HepG2 (cell line): Measurements from ENCODE around the gene IER2. TPM values are rescaled to one million over a fixed set of nuclear protein-coding genes. Genes with fewer than 3 reads are reported as not detected.

Experiments
- ATAC-seq: fragments of 200-7000 bp; cut with Tn5 transposase; 3 replicates; pipeline ENCODE4 v1.9.1; 2020; ENCODE audit warnings: mild to moderate bottlenecking, moderate library complexity
- BruUV-seq: library from RNA; stranded (reverse); fragments of 400-500 nt; replicated peaks from 2 replicates; lab custom pipeline; 2021; lab: Mats Ljungman, UMichigan
- CTCF ChIA-PET: fragments of 300-600 bp; formaldehyde crosslinking; extraction: SDS; loops from one replicate; lab custom pipeline; 2021; ENCODE audit warnings: low total read pairs, inconsistent platforms, low intra/inter-chr PET ratio; lab: Yijun Ruan, JAX
- POLR2A ChIA-PET: fragments of 350-600 bp; sonication (Branson Sonifier 250); formaldehyde crosslinking; loops from one replicate; lab custom pipeline; 2020; ENCODE audit warnings: antibody characterized with exemption, inconsistent platforms; lab: Yijun Ruan, JAX
- DNase-seq: peaks from one replicate; pipeline ENCODE4 v3.0.0-alpha.2; 2015; ENCODE audit warnings: low spot score
- FAIRE-seq: peaks from 3 replicates; lab custom pipeline; 2011; peaks lifted over from hg19 to GRCh38; lab: Jason Lieb, UNC
- H2AFZ ChIP-seq: one replicate; pipeline ENCODE4 v1.6.1; 2011; ENCODE audit warnings: low read length, inconsistent platforms
- H3K27ac ChIP-seq: fragments of 300-600 bp; 3 replicates; pipeline ENCODE4 v1.8.0; 2011; ENCODE audit warnings: mixed run types, mild to moderate bottlenecking, mixed read lengths, low read length, inconsistent platforms; ENCODE audit not compliant: insufficient read depth; ENCODE audit errors: extremely low read length
- H3K27me3 ChIP-seq, 2 experiments: fragments of 200-600 bp in 1 of 2; 2 replicates in 1 of 2; 3 replicates in 1 of 2; pipeline versions ENCODE4 v1.6.0 to v1.8.0; 2011; ENCODE audit warnings: low read length in 2 of 2, mild to moderate bottlenecking in 2 of 2, moderate library complexity in 2 of 2, inconsistent platforms in 1 of 2; ENCODE audit not compliant: insufficient read depth in 2 of 2, control insufficient read depth in 1 of 2
- H3K36me3 ChIP-seq, 2 experiments: fragments of 200-600 bp in 1 of 2; replicated peaks in 1 of 2; 2 replicates in 1 of 2; 3 replicates in 1 of 2; pipeline versions ENCODE4 v1.5.1 to v1.8.0; 2011; ENCODE audit warnings: low read length in 2 of 2, inconsistent platforms in 1 of 2; ENCODE audit not compliant: insufficient read depth in 2 of 2, control insufficient read depth in 1 of 2
- H3K4me1 ChIP-seq: 2 replicates; pipeline ENCODE4 v1.5.1; 2012; ENCODE audit warnings: low read length, inconsistent platforms; ENCODE audit not compliant: insufficient read depth
- H3K4me2 ChIP-seq: 2 replicates; pipeline ENCODE4 v1.6.0; 2011; ENCODE audit warnings: low read depth, low read length, inconsistent platforms
- H3K4me3 ChIP-seq, 3 experiments: fragments of 200-600 bp in 1 of 3; sonication (generic), shearing (Covaris generic) in 1 of 3; replicated peaks in 1 of 3; 2 replicates each; pipeline ENCODE4 v1.5.1; 2011 to 2016; ENCODE audit warnings: low read length in 3 of 3, inconsistent platforms in 2 of 3, low read depth in 2 of 3, mild to moderate bottlenecking in 2 of 3, control low read depth in 1 of 3, mixed read lengths in 1 of 3; ENCODE audit not compliant: insufficient read depth in 1 of 3
- H3K79me2 ChIP-seq: one replicate; pipeline ENCODE4 v1.6.1; 2011; ENCODE audit warnings: low read length, inconsistent platforms; ENCODE audit not compliant: insufficient read depth
- H3K9ac ChIP-seq: 2 replicates; pipeline ENCODE4 v1.6.0; 2011; ENCODE audit warnings: mild to moderate bottlenecking, low read depth, low read length, inconsistent platforms; ENCODE audit not compliant: insufficient read depth
- H3K9me3 ChIP-seq: 2 replicates; pipeline ENCODE4 v1.5.1; 2012; ENCODE audit warnings: mild to moderate bottlenecking, low read length
- H4K20me1 ChIP-seq: 2 replicates; pipeline ENCODE4 v1.6.0; 2011; ENCODE audit warnings: inconsistent platforms, mild to moderate bottlenecking, low read length, moderate library complexity; ENCODE audit not compliant: insufficient read depth
- MED13 ChIP-seq: sonication (generic); formaldehyde crosslinking; IDR thresholded peaks from 2 replicates; pipeline ENCODE4 v1.5.0; 2020; ENCODE audit warnings: missing genetic modification reagents
- STAG1 ChIP-seq: sonication (generic); formaldehyde crosslinking; IDR thresholded peaks from 2 replicates; pipeline ENCODE4 v1.4.0; 2020; ENCODE audit warnings: missing genetic modification reagents
- WGBS: methylation state at CpG from one replicate; pipeline ENCODE4 v1.1.6; 2017; ENCODE audit warnings: low lambda C conversion rate; 5-methylcytosine and 5-hydroxymethylcytosine counted together
- in situ Hi-C: cut with HindIII; loops from 2 replicates; pipeline ENCODE4 v1.10.0; 2017; ENCODE audit warnings: low pct_unique_long_range_greater_than_20kb; ENCODE audit not compliant: extremely low pct_ligation_motif_present
- intact Hi-C: fragments of 100-400 bp; cut with micrococcal nuclease; formaldehyde crosslinking; loops from one replicate; pipeline ENCODE4 v1.10.0; 2022; ENCODE audit not compliant: unreplicated experiment
- polyA plus RNA-seq, 8 experiments: library from polyadenylated mRNA; depleted of rRNA in 3 of 8; stranded (reverse) in 7 of 8; unstranded in 1 of 8; fragments of >200 nt; fragmentation: Illumina TruSeq in 4 of 8; extraction: Trizol in 4 of 8; gene quantifications; 2 replicates each; pipeline versions ENCODE4 v1.2.1 to v1.2.3, GENCODE V29; 2011 to 2016; ENCODE audit warnings: low read depth in 4 of 8, missing spikeins in 1 of 8, mixed read lengths in 1 of 8; ENCODE audit not compliant: insufficient read depth in 1 of 8
- total RNA-seq, 5 experiments: library from RNA; depleted of rRNA; stranded (reverse); fragments of >200 nt; fragmentation: Illumina TruSeq; extraction: Trizol; gene quantifications; 2 replicates each; pipeline ENCODE4 v1.2.3, GENCODE V29; 2016; ENCODE audit warnings: low read depth in 1 of 5
- TF ChIP-seq, protein P1 (sequence below): sonication (generic); formaldehyde crosslinking; IDR thresholded peaks from 2 replicates; pipeline ENCODE4 v1.4.0; 2020; ENCODE audit warnings: missing genetic modification reagents
- TF ChIP-seq, protein P2 (sequence below): sonication (generic); formaldehyde crosslinking; IDR thresholded peaks from 2 replicates; pipeline ENCODE4 v1.5.0; 2020; ENCODE audit warnings: mild to moderate bottlenecking, missing genetic modification reagents, moderate library complexity
- TF ChIP-seq, protein P3 (sequence below): sonication (generic); formaldehyde crosslinking; IDR thresholded peaks from 2 replicates; pipeline ENCODE4 v1.4.0; 2020; ENCODE audit warnings: missing genetic modification reagents

IER2 gene
- total and polyA plus RNA-seq, 2 of the 13 experiments (the other 11 are each of a cell fraction or from before 2014, with no cell fraction given) = 10.1 to 14.3 TPM

GRCh38 chr19:13100841-13101589 lies 49.2 kb upstream of the IER2 start:
- no peaks in the 10 kb centered on the region for H3K79me2 ChIP-seq
- H3K9ac ChIP-seq = no peak overlapping the region
- no peak overlapping the region for H2AFZ ChIP-seq
- WGBS = 88% methylated on average over 14 of the region's 18 CpGs
- H3K36me3 ChIP-seq = 0 out of 5 replicates have a peak, but pooled peaks cover 0 to 3% of the 10 kb centered on the region in 2 experiments
- no peak overlapping the region for H3K27ac ChIP-seq
- intact Hi-C loops = no loop called here
- TF ChIP-seq STAG1 (CRISPR knock-in tag) (peak; percentile 52), MED13 (CRISPR knock-in tag) (no peak)
- TF ChIP-seq, protein P1, sequence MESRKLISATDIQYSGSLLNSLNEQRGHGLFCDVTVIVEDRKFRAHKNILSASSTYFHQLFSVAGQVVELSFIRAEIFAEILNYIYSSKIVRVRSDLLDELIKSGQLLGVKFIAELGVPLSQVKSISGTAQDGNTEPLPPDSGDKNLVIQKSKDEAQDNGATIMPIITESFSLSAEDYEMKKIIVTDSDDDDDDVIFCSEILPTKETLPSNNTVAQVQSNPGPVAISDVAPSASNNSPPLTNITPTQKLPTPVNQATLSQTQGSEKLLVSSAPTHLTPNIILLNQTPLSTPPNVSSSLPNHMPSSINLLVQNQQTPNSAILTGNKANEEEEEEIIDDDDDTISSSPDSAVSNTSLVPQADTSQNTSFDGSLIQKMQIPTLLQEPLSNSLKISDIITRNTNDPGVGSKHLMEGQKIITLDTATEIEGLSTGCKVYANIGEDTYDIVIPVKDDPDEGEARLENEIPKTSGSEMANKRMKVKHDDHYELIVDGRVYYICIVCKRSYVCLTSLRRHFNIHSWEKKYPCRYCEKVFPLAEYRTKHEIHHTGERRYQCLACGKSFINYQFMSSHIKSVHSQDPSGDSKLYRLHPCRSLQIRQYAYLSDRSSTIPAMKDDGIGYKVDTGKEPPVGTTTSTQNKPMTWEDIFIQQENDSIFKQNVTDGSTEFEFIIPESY (CRISPR knock-in tag) = peak; percentile 88
- TF ChIP-seq, protein P2, sequence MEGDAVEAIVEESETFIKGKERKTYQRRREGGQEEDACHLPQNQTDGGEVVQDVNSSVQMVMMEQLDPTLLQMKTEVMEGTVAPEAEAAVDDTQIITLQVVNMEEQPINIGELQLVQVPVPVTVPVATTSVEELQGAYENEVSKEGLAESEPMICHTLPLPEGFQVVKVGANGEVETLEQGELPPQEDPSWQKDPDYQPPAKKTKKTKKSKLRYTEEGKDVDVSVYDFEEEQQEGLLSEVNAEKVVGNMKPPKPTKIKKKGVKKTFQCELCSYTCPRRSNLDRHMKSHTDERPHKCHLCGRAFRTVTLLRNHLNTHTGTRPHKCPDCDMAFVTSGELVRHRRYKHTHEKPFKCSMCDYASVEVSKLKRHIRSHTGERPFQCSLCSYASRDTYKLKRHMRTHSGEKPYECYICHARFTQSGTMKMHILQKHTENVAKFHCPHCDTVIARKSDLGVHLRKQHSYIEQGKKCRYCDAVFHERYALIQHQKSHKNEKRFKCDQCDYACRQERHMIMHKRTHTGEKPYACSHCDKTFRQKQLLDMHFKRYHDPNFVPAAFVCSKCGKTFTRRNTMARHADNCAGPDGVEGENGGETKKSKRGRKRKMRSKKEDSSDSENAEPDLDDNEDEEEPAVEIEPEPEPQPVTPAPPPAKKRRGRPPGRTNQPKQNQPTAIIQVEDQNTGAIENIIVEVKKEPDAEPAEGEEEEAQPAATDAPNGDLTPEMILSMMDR (CRISPR knock-in tag) = peak; percentile 42
- TF ChIP-seq, protein P3, sequence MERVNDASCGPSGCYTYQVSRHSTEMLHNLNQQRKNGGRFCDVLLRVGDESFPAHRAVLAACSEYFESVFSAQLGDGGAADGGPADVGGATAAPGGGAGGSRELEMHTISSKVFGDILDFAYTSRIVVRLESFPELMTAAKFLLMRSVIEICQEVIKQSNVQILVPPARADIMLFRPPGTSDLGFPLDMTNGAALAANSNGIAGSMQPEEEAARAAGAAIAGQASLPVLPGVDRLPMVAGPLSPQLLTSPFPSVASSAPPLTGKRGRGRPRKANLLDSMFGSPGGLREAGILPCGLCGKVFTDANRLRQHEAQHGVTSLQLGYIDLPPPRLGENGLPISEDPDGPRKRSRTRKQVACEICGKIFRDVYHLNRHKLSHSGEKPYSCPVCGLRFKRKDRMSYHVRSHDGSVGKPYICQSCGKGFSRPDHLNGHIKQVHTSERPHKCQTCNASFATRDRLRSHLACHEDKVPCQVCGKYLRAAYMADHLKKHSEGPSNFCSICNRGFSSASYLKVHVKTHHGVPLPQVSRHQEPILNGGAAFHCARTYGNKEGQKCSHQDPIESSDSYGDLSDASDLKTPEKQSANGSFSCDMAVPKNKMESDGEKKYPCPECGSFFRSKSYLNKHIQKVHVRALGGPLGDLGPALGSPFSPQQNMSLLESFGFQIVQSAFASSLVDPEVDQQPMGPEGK (CRISPR knock-in tag) = peak; percentile 66
- TF ChIP-seq, all 625 proteins: peak for 4
- POLR2A ChIA-PET = interaction anchor here (1.6 kb wide), 1 partner anchor 62 kb away, joined by 4 read pairs; no protein-coding TSS in a partner anchor
- FAIRE-seq (no peak), ATAC-seq (no peak), DNase-seq (no peak)
- H3K27me3 ChIP-seq = no peaks in the 10 kb centered on the region
- no peaks in the 10 kb centered on the region; the same call in 1 of the 2 replicates for H4K20me1 ChIP-seq
- peaks cover 31% of the 10 kb centered on the region for H3K4me1 ChIP-seq
- TSS peak; percentile 57 for BruUV-seq
- no peak overlapping the region for H3K4me3 ChIP-seq
- no peak overlapping the region for H3K4me2 ChIP-seq
- in situ Hi-C loops = no loop called here
- no peaks in the 10 kb centered on the region for H3K9me3 ChIP-seq
- CTCF ChIA-PET = no interaction called here
